HG03159 (cell line): Measurements from ENCODE around the gene NEK6.
A peak's percentile ranks its signal among the peaks of the same experiment; 100 is the strongest.

Experiments used
- ATAC-seq: cut with Tn5 transposase; IDR thresholded peaks from one replicate; pipeline ENCODE4 v1.9.1; 2021; ENCODE audit warnings: mild to moderate bottlenecking, moderate library complexity; ENCODE audit not compliant: unreplicated experiment

NEK6 gene

DNA sequence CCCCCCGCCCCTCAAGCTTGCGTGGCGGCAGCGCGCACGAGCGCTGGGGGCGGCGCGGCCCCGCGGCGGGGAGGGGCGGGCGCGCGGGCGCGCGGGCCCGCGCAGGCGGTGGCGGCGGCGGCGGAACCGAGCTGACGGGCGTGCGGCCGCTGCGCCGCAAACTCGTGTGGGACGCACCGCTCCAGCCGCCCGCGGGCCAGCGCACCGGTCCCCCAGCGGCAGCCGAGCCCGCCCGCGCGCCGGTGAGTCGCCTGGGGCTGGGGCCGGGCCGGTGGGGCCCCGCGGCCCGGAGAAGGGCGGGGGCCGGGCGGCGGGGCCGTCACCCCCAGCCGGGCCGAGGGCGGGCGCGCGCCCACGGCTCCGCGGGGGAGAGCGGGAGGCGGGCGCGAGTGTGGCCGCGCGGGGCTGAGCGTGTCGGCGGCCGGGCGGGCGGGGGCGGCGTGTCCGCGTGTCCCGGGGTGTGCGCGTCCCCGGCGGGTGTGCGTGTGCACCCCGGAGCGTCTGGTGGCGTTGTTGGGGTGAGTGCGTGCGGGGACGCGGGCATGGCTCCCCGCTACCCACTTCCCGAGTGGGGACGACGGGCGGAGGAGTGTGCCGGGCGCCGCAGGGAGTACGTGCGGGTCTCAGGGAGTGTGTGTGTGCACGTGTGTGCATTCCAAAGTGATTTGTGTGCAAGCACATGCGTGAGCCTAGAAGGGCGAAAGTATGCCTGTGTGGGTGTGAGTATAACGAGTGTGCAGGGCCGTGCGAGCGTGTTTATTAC, at the start of gene NEK6:
Gene NEK6, plus strand, starts transcription at position 106 of the 763 bp plus-strand sequence. CDS start 44,016 bp downstream, outside the sequence.
- no peak for ATAC-seq

- ATAC-seq = no peak
These were observed 49.2 kb upstream of the NEK6 start for GRCh38 chr9:124208571-124208970.

GRCh38 chr9:124209279-124209678, 48.5 kb upstream of the NEK6 start:
- no peak for ATAC-seq

- no peak for ATAC-seq
These were observed 48.0 kb upstream of the NEK6 start for GRCh38 chr9:124209774-124210173.

DNA sequence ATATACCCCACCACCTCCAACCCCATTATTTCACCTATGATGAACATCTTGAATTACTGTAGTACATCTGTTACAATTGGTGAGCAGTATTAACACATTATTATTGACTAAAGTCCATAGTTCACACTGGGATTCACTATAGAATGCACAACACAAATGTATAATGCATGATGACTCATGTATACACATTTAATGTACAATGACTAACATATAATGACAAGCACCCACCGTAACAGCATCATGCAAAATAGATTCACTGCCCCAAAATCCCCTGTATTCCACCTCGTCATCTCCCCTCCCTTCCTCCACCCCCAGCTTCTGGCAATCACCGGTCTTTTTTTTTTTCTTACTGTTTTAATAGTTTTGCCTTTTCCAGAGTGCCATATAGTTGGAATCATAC, 47.1 kb upstream of the NEK6 start:
- peak; percentile 70 for ATAC-seq

GRCh38 chr9:124212381-124213050, 45.2 kb upstream of the NEK6 start:
- ATAC-seq = no peak

- no peak for ATAC-seq
These were observed 44.4 kb upstream of the NEK6 start for GRCh38 chr9:124213396-124213795.

- no peak for ATAC-seq
These were observed 43.6 kb upstream of the NEK6 start for GRCh38 chr9:124214116-124214515.

DNA sequence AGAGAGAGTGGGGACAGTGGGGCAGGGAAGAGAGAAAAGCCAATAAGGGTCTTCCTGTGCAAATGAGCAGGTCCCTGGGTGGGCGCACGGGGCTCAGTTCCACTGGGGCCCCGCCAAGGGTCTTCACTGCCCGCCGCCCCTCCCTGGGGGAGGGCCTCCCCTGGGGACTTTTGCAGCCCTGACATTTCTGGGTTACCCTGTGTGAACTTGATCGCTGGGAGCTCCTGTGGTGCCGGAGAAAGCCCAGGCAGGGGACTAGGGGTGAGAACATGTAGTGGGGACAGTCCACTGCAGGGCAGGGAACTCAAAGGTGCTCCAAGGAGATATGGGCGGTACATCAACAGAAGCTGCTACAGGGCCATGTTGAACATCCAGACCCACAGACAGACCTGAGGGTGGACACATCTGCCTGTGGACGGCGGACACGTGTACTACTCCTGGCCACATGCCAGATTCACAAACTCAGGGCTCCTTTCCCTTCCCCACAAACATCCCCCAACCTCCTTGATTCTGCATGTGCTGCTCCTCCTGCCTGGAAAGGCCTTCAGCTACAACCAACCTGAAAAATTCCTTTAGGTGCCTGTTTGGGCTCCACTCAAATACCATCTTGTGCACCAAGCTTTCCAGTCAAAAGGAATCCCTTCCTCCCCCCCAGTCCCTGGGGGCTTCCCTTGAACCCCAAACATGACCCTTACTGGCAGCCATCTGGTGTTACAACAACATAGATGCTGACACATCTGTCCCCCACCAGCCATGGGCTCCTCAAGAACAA, 43.0 kb upstream of the NEK6 start:
- ATAC-seq = no peak

DNA sequence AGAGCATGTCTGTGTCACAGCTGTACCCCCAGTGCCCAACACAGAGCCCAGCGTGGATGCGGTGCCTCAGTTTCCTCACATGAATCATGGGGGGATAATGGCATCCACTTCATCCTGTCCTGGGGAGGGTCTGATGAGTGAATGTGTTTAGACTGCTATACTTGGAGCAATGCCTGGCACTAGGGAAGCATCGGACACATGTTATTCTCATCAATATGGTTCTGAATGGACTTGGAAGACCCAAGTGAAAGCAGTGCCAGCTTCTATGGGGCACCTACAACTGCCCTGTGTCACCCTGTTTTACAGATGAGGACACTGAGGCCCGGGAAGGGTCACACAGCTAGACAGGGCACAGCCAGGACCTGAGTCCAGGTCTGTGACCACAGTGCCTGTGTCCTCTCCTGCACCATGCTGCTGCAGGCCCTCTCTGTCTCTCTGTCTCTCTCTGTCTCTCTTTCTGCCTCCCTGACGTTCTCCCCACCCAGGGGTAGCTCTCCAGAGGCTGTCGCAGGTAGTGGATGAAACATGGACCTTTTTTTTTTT, 42.3 kb upstream of the NEK6 start:
- ATAC-seq = no peak

- no peak for ATAC-seq
These were observed 41.8 kb upstream of the NEK6 start for GRCh38 chr9:124215956-124216355.

GRCh38 chr9:124216474-124217176, 41.1 kb upstream of the NEK6 start:
- ATAC-seq = peak; percentile 29

GRCh38 chr9:124217836-124218437, 39.8 kb upstream of the NEK6 start:
- no peak for ATAC-seq

DNA sequence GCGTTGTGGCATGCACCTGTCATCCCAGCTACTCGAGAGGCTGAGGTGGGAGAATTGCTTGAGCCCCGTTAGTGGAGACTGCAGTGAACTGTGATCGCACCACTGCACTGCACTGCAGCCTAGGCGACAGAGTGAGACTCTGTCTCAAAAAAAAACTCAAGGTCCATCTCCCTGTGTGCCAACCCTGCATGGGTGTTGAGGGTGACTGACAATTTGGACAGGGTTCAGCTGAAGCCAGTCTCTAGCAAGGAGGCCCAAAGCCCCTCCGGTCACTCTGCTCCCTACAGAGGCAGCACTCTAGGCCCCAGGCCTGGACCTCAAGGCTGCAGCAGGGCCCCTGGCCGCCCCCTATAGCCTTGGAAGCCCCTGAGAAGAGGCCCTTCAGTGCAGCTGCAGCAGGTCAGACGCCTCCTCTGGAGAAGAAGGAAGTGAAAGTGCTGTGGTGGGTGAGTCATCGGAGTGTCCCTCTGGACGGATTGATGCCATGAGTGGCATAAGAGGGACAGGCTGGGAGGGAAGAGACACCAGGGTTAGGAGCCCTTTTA, 39.2 kb upstream of the NEK6 start:
- ATAC-seq = peak; percentile 65

GRCh38 chr9:124218987-124219461, 38.7 kb upstream of the NEK6 start:
- ATAC-seq = peak; percentile 19

DNA sequence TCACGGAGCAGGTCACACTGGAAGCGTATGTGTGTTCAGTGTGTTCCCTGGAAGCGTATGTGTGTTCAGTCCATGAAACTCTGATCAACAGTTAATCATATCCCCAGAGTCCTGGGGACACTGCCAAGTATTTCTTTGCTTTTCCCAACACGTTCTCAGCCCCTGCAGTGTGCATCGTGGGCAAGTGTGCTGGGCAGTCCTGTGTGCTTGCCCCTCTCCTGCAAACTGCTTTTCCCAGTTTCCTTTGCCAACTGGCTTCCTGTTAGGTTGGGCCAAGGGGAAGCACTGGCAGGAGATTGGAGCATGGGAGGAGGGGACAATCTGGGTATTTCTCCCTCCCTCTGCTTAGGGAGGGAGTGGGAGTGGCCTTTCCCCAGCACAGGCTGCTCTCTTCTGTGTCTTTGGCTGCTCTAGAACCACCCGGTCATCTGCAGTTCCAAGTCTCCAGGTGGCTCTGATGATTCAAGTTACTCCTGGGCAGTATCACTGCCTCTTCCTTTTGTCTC, 36.8 kb upstream of the NEK6 start:
- no peak for ATAC-seq

DNA sequence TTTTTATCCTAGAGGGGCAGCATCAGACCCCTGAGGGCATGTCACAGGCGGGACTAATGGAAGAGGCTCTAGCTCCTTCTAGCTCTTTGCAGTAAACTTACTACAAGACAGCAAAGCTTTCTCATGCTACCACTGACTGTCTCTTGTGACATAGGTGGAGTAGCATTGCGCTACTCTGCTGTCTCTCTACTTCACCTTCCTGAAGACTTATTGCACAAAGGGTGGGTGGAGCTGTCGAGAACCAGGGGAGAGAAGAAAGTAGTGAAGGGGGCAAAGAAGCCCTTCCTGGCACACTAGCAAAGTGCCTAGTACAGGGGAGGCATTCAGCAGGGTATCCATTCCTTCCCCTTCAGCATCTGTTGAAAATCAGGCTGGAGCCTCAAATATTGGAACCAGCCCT, 36.1 kb upstream of the NEK6 start:
- ATAC-seq = no peak

- no peak for ATAC-seq
These were observed 35.6 kb upstream of the NEK6 start for GRCh38 chr9:124222109-124222508.

DNA sequence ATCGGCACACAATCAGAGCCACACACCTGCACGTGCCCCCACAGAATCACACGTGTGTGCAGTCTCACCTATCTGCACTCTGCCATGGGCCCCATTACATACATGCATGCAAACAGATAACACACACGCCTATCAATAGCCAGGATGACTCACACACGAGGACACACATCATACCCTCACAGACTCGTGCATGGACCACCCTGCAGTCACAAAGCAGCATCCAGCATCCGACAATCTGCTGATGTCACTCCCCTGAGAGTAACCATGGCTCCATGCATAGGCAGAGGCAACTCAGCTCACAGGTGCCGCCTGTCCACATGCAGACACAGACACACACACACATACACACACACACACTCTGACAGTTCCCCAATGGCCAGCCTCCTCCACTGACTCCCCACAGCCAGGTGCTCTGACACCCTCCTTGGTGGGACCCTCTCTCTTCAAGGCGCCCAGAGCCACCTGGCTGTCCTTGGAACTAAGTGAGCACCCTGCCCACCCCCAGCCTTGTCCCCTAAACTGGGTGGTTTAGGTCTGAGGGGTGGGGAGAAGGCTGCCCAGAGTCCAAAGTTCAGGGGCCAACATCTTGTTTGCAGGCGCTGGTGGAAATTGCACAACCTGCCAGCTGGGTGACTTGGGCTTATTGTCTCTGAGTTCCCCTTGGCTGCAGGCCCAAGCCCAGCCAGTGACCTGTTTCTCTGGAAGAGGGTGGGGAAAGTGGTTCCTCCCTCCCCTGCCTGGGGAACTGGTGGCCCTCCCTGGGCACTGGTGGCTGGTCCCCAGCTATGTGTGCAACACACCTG, 34.6 kb upstream of the NEK6 start:
- ATAC-seq = no peak
